IPS DF 6.9 (cell line): ENCODE results near the gene ETNK2.
"Not testable (repeated sequence)": the region's sequence is repeated elsewhere in the genome, so short reads cannot be mapped to it uniquely, and the experiment has no call there.

Source experiments
- DNase-seq: peaks from one replicate; pipeline ENCODE4 v3.0.0-alpha.2; 2013; ENCODE audit warnings: low read depth, low spot score
- H3K27ac ChIP-seq: one replicate; pipeline ENCODE4 v1.5.1; 2013; ENCODE audit warnings: low read length, control low read depth
- H3K27me3 ChIP-seq: 2 replicates; pipeline ENCODE4 v1.6.1; 2013; ENCODE audit warnings: mild to moderate bottlenecking, low read length; ENCODE audit not compliant: control insufficient read depth, insufficient read depth
- H3K36me3 ChIP-seq: 2 replicates; pipeline ENCODE4 v1.6.1; 2013; ENCODE audit warnings: low read length; ENCODE audit not compliant: control insufficient read depth, insufficient read depth
- H3K4me1 ChIP-seq: 2 replicates; pipeline ENCODE4 v1.6.1; 2013; ENCODE audit warnings: low read length; ENCODE audit not compliant: control insufficient read depth, insufficient read depth
- H3K4me3 ChIP-seq: 2 replicates; pipeline ENCODE4 v1.5.1; 2013; ENCODE audit warnings: mild to moderate bottlenecking, low read length
- H3K9me3 ChIP-seq: 2 replicates; pipeline ENCODE4 v1.6.1; 2013; ENCODE audit warnings: low read length, inconsistent platforms; ENCODE audit not compliant: control insufficient read depth, insufficient read depth
- WGBS: extraction: QIAGEN DNeasy Blood & Tissue Kit; methylation state at CpG from one replicate; pipeline ENCODE4 v1.1.7; 2013; ENCODE audit warnings: mixed read lengths, missing lambda C conversion rate; ENCODE audit not compliant: insufficient read length, insufficient coverage; 5-methylcytosine and 5-hydroxymethylcytosine counted together

ETNK2 gene

GRCh38 chr1:204102029-204102611, 49.7 kb downstream of the ETNK2 start:
- H3K27me3 ChIP-seq: no peaks in the 10 kb centered on the region
- H3K27ac ChIP-seq: no peak overlapping the region
- no peak overlapping the region for H3K4me3 ChIP-seq
- H3K9me3 ChIP-seq: no peaks in the 10 kb centered on the region
- peaks cover 30% of the 10 kb centered on the region for H3K4me1 ChIP-seq
- H3K36me3 ChIP-seq: no peaks in the 10 kb centered on the region
- WGBS: no CpG with 5 or more reads among the region's 13 CpGs
- DNase-seq: no peak

- not testable (repeated sequence) for DNase-seq, H3K4me3 ChIP-seq, H3K36me3 ChIP-seq, H3K27ac ChIP-seq, H3K27me3 ChIP-seq, H3K9me3 ChIP-seq
- peaks cover 35% of the 10 kb centered on the region for H3K4me1 ChIP-seq
- 100% methylated on average over 1 of the region's 2 CpGs for WGBS
Observed at GRCh38 chr1:204099754-204100153, 52.1 kb downstream of the ETNK2 start.

- Histone ChIP-seq H3K27ac (no peak overlapping the region), H3K4me1 (peaks cover 33% of the 10 kb centered on the region), H3K36me3 (no peaks in the 10 kb centered on the region), H3K27me3 (no peaks in the 10 kb centered on the region), H3K4me3 (no peak overlapping the region), H3K9me3 (no peaks in the 10 kb centered on the region)
- no peak for DNase-seq
- no CpG with 5 or more reads among the region's 4 CpGs for WGBS
Observed at GRCh38 chr1:204098683-204099082, 53.2 kb downstream of the ETNK2 start.

GRCh38 chr1:204096931-204097330, 54.9 kb downstream of the ETNK2 start:
- Histone ChIP-seq H3K4me1 (peaks cover 26% of the 10 kb centered on the region), H3K36me3 (no peaks in the 10 kb centered on the region), H3K4me3 (no peak overlapping the region), H3K27ac (no peak overlapping the region), H3K27me3 (no peaks in the 10 kb centered on the region), H3K9me3 (no peaks in the 10 kb centered on the region)
- DNase-seq: no peak
- no CpG with 5 or more reads among the region's 3 CpGs for WGBS

- Histone ChIP-seq H3K9me3 (no peaks in the 10 kb centered on the region), H3K4me3 (no peak overlapping the region), H3K27me3 (no peaks in the 10 kb centered on the region), H3K4me1 (peaks cover 23% of the 10 kb centered on the region; the same call in 1 of the 2 replicates), H3K36me3 (no peaks in the 10 kb centered on the region), H3K27ac (no peak overlapping the region)
- WGBS: no CpG with 5 or more reads among the region's 15 CpGs
- no peak for DNase-seq
Observed at GRCh38 chr1:204094856-204095634, 56.8 kb downstream of the ETNK2 start.

GRCh38 chr1:204094313-204094729, 57.5 kb downstream of the ETNK2 start:
- no peaks in the 10 kb centered on the region for H3K9me3 ChIP-seq
- H3K36me3 ChIP-seq: no peaks in the 10 kb centered on the region
- no peaks in the 10 kb centered on the region for H3K27me3 ChIP-seq
- H3K27ac ChIP-seq: no peak overlapping the region
- no peak for DNase-seq
- H3K4me1 ChIP-seq: peaks cover 27% of the 10 kb centered on the region; the same call in 1 of the 2 replicates
- H3K4me3 ChIP-seq: no peak overlapping the region
- WGBS: no CpG with 5 or more reads among the region's 6 CpGs

- H3K4me3 ChIP-seq: no peak overlapping the region
- WGBS: no CpG with 5 or more reads among the region's 2 CpGs
- no peaks in the 10 kb centered on the region for H3K36me3 ChIP-seq
- H3K27ac ChIP-seq: no peak overlapping the region
- no peaks in the 10 kb centered on the region for H3K9me3 ChIP-seq
- peaks cover 32% of the 10 kb centered on the region; the same call in 1 of the 2 replicates for H3K4me1 ChIP-seq
- no peaks in the 10 kb centered on the region for H3K27me3 ChIP-seq
- no peak for DNase-seq
Observed at GRCh38 chr1:204093781-204094180, 58.1 kb downstream of the ETNK2 start.

GRCh38 chr1:204093421-204093717, 58.5 kb downstream of the ETNK2 start:
- no peaks in the 10 kb centered on the region for H3K27me3 ChIP-seq
- H3K9me3 ChIP-seq: no peaks in the 10 kb centered on the region
- WGBS: no CpG with 5 or more reads among the region's 4 CpGs
- H3K4me1 ChIP-seq: peaks cover 35% of the 10 kb centered on the region
- no peak overlapping the region for H3K4me3 ChIP-seq
- DNase-seq: no peak
- H3K36me3 ChIP-seq: no peaks in the 10 kb centered on the region
- no peak overlapping the region for H3K27ac ChIP-seq

- Histone ChIP-seq H3K27me3 (no peaks in the 10 kb centered on the region), H3K4me1 (peaks cover 39% of the 10 kb centered on the region), H3K36me3 (no peaks in the 10 kb centered on the region), H3K27ac (no peak overlapping the region), H3K4me3 (no peak overlapping the region), H3K9me3 (no peaks in the 10 kb centered on the region)
- no peak for DNase-seq
- WGBS: no CpG with 5 or more reads among the region's 12 CpGs
Observed at GRCh38 chr1:204092632-204093420, 59.0 kb downstream of the ETNK2 start.

- H3K27ac ChIP-seq: no peak overlapping the region
Observed at GRCh38 chr1:204091787-204092312, 60.0 kb downstream of the ETNK2 start.

More at GRCh38 chr1:204091787-204092312, 60.0 kb downstream of the ETNK2 start:
- H3K27me3 ChIP-seq: no peaks in the 10 kb centered on the region
- no CpG with 5 or more reads among the region's 5 CpGs for WGBS
- peaks cover 42% of the 10 kb centered on the region for H3K4me1 ChIP-seq
- no peaks in the 10 kb centered on the region for H3K36me3 ChIP-seq
- no peak overlapping the region for H3K4me3 ChIP-seq
- no peak for DNase-seq
- no peaks in the 10 kb centered on the region for H3K9me3 ChIP-seq
